ENCODE data around the gene PLOD2. TPM values are rescaled to one million over a fixed set of nuclear protein-coding genes. Genes with fewer than 3 reads are reported as not detected.

Gene PLOD2
- total RNA-seq, 4 donors from 2014 or later = 17.2 to 27.6 (median 19.5) TPM

- no peak for TF ChIP-seq POLR2A (IDR thresholded peaks at IDR 0.05)
- no peak for TF ChIP-seq EP300 (IDR thresholded peaks at IDR 0.05)
- no peak for TF ChIP-seq CTCF (IDR thresholded peaks at IDR 0.05)
- H3K27me3 ChIP-seq = no peaks in the 10 kb centered on the region
- WGBS, 2 donors = 90 to 92% methylated on average over 1 of the region's 1 CpG
These were observed 136.7 kb downstream of the PLOD2 start for GRCh38 chr3:146024260-146024659.

DNA sequence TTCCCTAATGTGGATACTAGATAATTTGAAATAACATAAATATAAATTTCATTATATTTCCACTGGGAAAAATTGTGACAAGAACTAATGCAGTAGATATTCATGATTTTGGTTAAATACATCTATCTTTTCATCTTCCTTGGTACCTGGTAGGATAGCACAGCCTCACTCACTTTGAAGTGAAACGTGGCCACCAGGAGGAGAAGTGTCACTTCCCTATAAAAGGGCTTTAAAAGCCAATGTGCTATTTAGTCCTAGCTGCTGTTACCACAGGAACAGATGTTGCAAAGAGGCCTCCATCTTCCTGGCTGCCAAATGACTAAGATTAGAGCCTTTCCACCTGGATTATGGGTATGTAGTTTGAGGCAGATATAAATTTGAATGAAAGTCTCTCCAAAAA lies 140.0 kb downstream of the PLOD2 start:
- no peaks in the 10 kb centered on the region for H3K27me3 ChIP-seq
- no peak overlapping the region for H3K4me3 ChIP-seq
- H3K4me1 ChIP-seq = no peaks in the 10 kb centered on the region
- H3K36me3 ChIP-seq = no peaks in the 10 kb centered on the region
- DNase-seq (ENCODE audit: low spot score in 2 of 2) = no peak
- no peak overlapping the region for H3K27ac ChIP-seq
- H3K9me3 ChIP-seq = no peaks in the 10 kb centered on the region
- WGBS, 2 donors = 39 to 46% methylated on average over 1 of the region's 1 CpG
- TF ChIP-seq EP300 (IDR thresholded peaks at IDR 0.05) = no peak
- no peak for TF ChIP-seq CTCF (IDR thresholded peaks at IDR 0.05)
- TF ChIP-seq POLR2A (IDR thresholded peaks at IDR 0.05) = no peak

More at GRCh38 chr3:146024260-146024659, 136.7 kb downstream of the PLOD2 start:
- no peak for DNase-seq (ENCODE audit: low spot score in 2 of 2)
- peaks cover 0 to 2% (median 0%) of the 10 kb centered on the region in 4 donors for H3K9me3 ChIP-seq
- no peaks in the 10 kb centered on the region for H3K36me3 ChIP-seq
- no peaks in the 10 kb centered on the region for H3K4me1 ChIP-seq
- H3K4me3 ChIP-seq = no peak overlapping the region
- H3K27ac ChIP-seq = no peak overlapping the region

DNA sequence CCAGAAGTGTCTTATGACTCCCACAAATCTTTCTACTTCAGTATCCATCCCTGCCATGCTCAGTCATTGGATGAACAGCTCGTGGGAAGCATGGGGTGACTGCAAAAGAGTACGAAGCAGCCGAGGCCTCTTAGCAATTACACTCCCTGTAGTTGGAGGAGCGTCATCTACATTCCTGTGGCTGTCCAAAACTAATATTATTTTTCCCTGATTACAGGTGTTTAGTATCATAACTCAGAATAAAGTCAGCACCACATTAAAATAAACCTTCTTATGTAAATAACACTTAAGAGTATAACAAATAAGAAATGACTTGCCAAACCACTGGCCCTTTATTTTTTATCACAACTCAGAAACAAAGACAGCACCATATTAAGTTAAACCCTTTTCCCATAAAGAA lies 141.5 kb downstream of the PLOD2 start:
- Histone ChIP-seq H3K4me1 (no peaks in the 10 kb centered on the region), H3K9me3 (no peaks in the 10 kb centered on the region), H3K4me3 (no peak overlapping the region), H3K27ac (no peak overlapping the region), H3K27me3 (no peaks in the 10 kb centered on the region), H3K36me3 (no peaks in the 10 kb centered on the region)
- DNase-seq (ENCODE audit: low spot score in 2 of 2) = no peak
- WGBS, 2 donors = 65 to 69% methylated on average over 4 of the region's 4 CpGs
- TF ChIP-seq POLR2A (IDR thresholded peaks at IDR 0.05) (no peak), CTCF (IDR thresholded peaks at IDR 0.05) (no peak), EP300 (IDR thresholded peaks at IDR 0.05) (no peak)

Other genes starting within 250 kb of the PLOD2 start
- 100 to 1,000 TPM in 3 of 4 donors, 10 to 100 TPM in 1; 85.8 to 217 (median 128) TPM for gene PLSCR4, start 89.9 kb upstream of the PLOD2 start, total RNA-seq

Measured in tibial nerve (tissue), 4 donors.